NCI-H524 (cell line): Measurements from ENCODE around the gene PRDX1.

Source experiments
- DNase-seq, 2 experiments: peaks; one replicate each; lab custom pipeline; 2025; lab: John Stamatoyannopoulos, UW

Gene PRDX1

GRCh38 chr1:45465277-45465676 lies 56.4 kb downstream of the PRDX1 start:
- no peak for DNase-seq
